Prostate gland (tissue), 2 donors: ENCODE measurements around the gene ABHD11. TPM values are rescaled to one million over a fixed set of nuclear protein-coding genes. Genes with fewer than 3 reads are reported as not detected.
"Not testable (repeated sequence)": the region's sequence is repeated elsewhere in the genome, so short reads cannot be mapped to it uniquely, and the experiment has no call there.

ENCODE experiments used
- DNase-seq: peaks from one replicate; pipeline ENCODE4 v3.0.0-alpha.2; 2019; ENCODE audit warnings: low spot score
- H3K27ac ChIP-seq, 2 donors: fragments of 200-600 bp; sonication (generic); 2 replicates each; pipeline ENCODE4 v1.5.1; 2017 to 2019
- H3K27me3 ChIP-seq: fragments of 200-600 bp; sonication (generic); replicated peaks from 2 replicates; pipeline ENCODE4 v1.5.1; 2019; ENCODE audit not compliant: insufficient read depth
- H3K36me3 ChIP-seq, 2 donors: fragments of 200-600 bp; sonication (generic); 1 replicate in 1 of 2; 2 replicates in 1 of 2; pipeline versions ENCODE4 v1.5.1 to v1.8.1; 2017 to 2019
- H3K4me1 ChIP-seq: fragments of 200-600 bp; sonication (generic); replicated peaks from 2 replicates; pipeline ENCODE4 v1.5.1; 2019
- H3K4me3 ChIP-seq, 2 donors: fragments of 200-600 bp; sonication (generic); 2 replicates each; pipeline ENCODE4 v1.5.1; 2017 to 2019
- H3K9me3 ChIP-seq: fragments of 200-600 bp; sonication (generic); 2 replicates; pipeline ENCODE4 v1.5.1; 2017
- CTCF ChIP-seq, 4 experiments: fragments of 200-600 bp in 2 of 4; fragments of 450-650 bp in 2 of 4; sonication (generic) in 2 of 4; IDR thresholded peaks; 1 replicate in 3 of 4; 2 replicates in 1 of 4; pipeline ENCODE4 v1.5.1; 2016 to 2019; ENCODE audit warnings: antibody characterized with exemption in 4 of 4, mild to moderate bottlenecking in 2 of 4, moderate library complexity in 2 of 4
- POLR2A ChIP-seq: fragments of 450-650 bp; IDR thresholded peaks from one replicate; pipeline ENCODE4 v1.6.1; 2016; ENCODE audit warnings: antibody characterized with exemption, mild to moderate bottlenecking
- POLR2AphosphoS5 ChIP-seq: sonication (generic); formaldehyde crosslinking; IDR thresholded peaks from one replicate; pipeline ENCODE4 v1.6.1; 2017; ENCODE audit warnings: antibody characterized with exemption
- WGBS: methylation state at CpG from one replicate; pipeline ENCODE4 v1.1.5; 2018; 5-methylcytosine and 5-hydroxymethylcytosine counted together
- intact Hi-C: fragments of 100-400 bp; cut with DNase I; formaldehyde crosslinking; loops from one replicate; pipeline ENCODE4 v1.14.2; 2022
- total RNA-seq, 2 donors: library from RNA; depleted of rRNA; stranded (reverse); fragments of >200 nt; gene quantifications; one replicate each; pipeline ENCODE4 v1.1.0, GENCODE V29; 2016

Gene ABHD11
- total RNA-seq, 2 donors from 2014 or later, result 55.2 to 87.8 TPM

GRCh38 chr7:73721377-73721817 is 17.2 kb downstream of the ABHD11 start:
- no peak overlapping the region for H3K27ac ChIP-seq
- TF ChIP-seq POLR2AphosphoS5, result peak; percentile 75
- no peak for TF ChIP-seq CTCF (IDR thresholded peaks at IDR 0.05)
- no peak for TF ChIP-seq POLR2A
- intact Hi-C loops, result no loop called here
- no peaks in the 10 kb centered on the region for H3K27me3 ChIP-seq
- WGBS, result 63% methylated on average over 2 of the region's 3 CpGs
- no peaks in the 10 kb centered on the region for H3K36me3 ChIP-seq
- DNase-seq, result peak; percentile 87
- H3K4me1 ChIP-seq, result peaks cover 3% of the 10 kb centered on the region
- no peak overlapping the region for H3K4me3 ChIP-seq
- no peaks in the 10 kb centered on the region for H3K9me3 ChIP-seq

DNA sequence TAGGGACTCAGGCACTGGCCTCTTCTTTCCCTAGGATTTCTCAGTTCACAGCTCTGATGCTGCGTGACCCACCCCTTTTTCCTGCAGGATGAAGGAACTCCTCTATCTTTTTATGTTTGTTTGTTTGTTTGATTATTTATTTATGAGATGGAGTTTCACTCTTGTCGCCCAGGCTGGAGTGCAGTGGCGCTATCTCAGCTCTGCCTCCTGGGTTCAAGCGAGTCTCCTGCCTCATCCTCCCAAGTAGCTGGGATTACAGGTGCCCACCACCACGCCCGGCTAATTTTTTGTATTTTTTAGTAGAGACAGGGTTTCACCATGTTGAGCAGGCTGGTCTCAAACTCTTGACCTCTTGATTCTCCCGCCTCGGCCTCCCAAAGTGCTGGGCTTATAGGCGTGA is 18.2 kb downstream of the ABHD11 start:
- H3K27ac ChIP-seq, H3K27me3 ChIP-seq, H3K4me1 ChIP-seq, DNase-seq, H3K36me3 ChIP-seq, intact Hi-C loops, H3K4me3 ChIP-seq, H3K9me3 ChIP-seq: not testable (repeated sequence)
- 92% methylated on average over 9 of the region's 9 CpGs for WGBS

- Histone ChIP-seq H3K9me3 (no peaks in the 10 kb centered on the region), H3K27me3 (no peaks in the 10 kb centered on the region), H3K27ac (no peak overlapping the region), H3K4me3 (peak overlapping the region; percentile 53 to 87), H3K36me3 (no peaks in the 10 kb centered on the region), H3K4me1 (peaks cover 3% of the 10 kb centered on the region)
- TF ChIP-seq POLR2A (no peak), CTCF (IDR thresholded peaks at IDR 0.05) (no peak), POLR2AphosphoS5 (no peak)
- intact Hi-C loops, result no loop called here
- no peak for DNase-seq
- WGBS, result 8% methylated on average over 13 of the region's 16 CpGs
Observed at GRCh38 chr7:73719806-73720169, 18.8 kb downstream of the ABHD11 start.

- DNase-seq, result peak; percentile 54
- peak within 1 kb of the TSS in 1 of 2 donors; percentile 35 for H3K27ac ChIP-seq
- intact Hi-C loops, result no loop called here
- WGBS, result 2% methylated on average over 16 of the region's 96 CpGs
- H3K36me3 ChIP-seq, result no peaks in the 10 kb centered on the region
- H3K9me3 ChIP-seq, result no peaks in the 10 kb centered on the region
- H3K27me3 ChIP-seq, result no peaks in the 10 kb centered on the region
- H3K4me1 ChIP-seq, result peaks cover 3% of the 10 kb centered on the region
- TF ChIP-seq POLR2A (peak; percentile 73), POLR2AphosphoS5 (no peak), CTCF (IDR thresholded peaks at IDR 0.05) (peak in 1 of 4 experiments; percentile 18)
- H3K4me3 ChIP-seq, result peak within 1 kb of the TSS; percentile 53 to 87
Observed at GRCh38 chr7:73718905-73719805, 19.4 kb downstream of the ABHD11 start, which contains the start of gene STX1A. Gene STX1A (minus strand): TSS chr7:73719669. CDS start chr7:73719631, 38 bp downstream.

DNA sequence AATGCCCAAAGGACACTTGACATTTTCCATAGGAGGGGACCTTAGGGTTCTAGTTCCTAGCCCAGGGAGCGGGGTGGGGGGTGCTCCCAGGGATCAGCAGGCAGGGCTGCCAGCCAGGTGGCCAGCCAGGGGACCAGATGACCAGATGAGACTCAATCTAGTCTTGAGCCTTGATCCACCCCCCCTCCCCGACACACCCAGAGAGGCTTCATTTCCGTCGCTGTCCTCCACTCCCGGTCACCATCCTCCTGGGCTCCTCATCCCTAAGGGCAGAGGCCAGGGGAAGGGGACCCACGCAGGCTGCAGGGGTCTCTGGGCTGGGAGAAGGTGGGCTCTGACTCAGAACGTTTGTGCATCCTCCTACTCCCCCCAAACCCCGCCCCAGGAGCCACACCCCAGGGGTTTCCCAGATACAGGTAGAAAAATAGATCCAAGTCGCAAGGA is 20.1 kb downstream of the ABHD11 start:
- H3K36me3 ChIP-seq, result no peaks in the 10 kb centered on the region
- no peak for TF ChIP-seq POLR2A
- no peak for TF ChIP-seq POLR2AphosphoS5
- no peak for TF ChIP-seq CTCF (IDR thresholded peaks at IDR 0.05)
- peaks cover 3% of the 10 kb centered on the region for H3K4me1 ChIP-seq
- H3K27ac ChIP-seq, result no peak overlapping the region
- intact Hi-C loops, result no loop called here
- no peaks in the 10 kb centered on the region for H3K9me3 ChIP-seq
- H3K27me3 ChIP-seq, result no peaks in the 10 kb centered on the region
- H3K4me3 ChIP-seq, result peak overlapping the region; percentile 53 to 87
- no peak for DNase-seq
- WGBS, result 38% methylated on average over 9 of the region's 9 CpGs
